OCI-M2 (cell line): ENCODE measurements around the gene NR1I3.
"Not testable (repeated sequence)": the region's sequence is repeated elsewhere in the genome, so short reads cannot be mapped to it uniquely, and the experiment has no call there.

Source experiments
- DNase-seq: peaks from one replicate; lab custom pipeline; 2025; ENCODE audit not compliant: unreplicated experiment; lab: John Stamatoyannopoulos, UW

Gene NR1I3

GRCh38 chr1:161238039-161238473, at the start of gene NR1I3:
TSS of gene NR1I3 (minus strand) at chr1:161238203. CDS start at chr1:161236565, 1,638 bp downstream.
- no peak for DNase-seq

GRCh38 chr1:161287482-161288054, 49.6 kb upstream of the NR1I3 start:
- no peak for DNase-seq

GRCh38 chr1:161285521-161285920, 47.5 kb upstream of the NR1I3 start:
- no peak for DNase-seq

GRCh38 chr1:161285113-161285512, 47.1 kb upstream of the NR1I3 start:
- no peak for DNase-seq

- no peak for DNase-seq
These were observed 45.0 kb upstream of the NR1I3 start for GRCh38 chr1:161282991-161283390.

GRCh38 chr1:161274874-161275273, 36.9 kb upstream of the NR1I3 start:
- DNase-seq, result no peak

- no peak for DNase-seq
These were observed 35.4 kb upstream of the NR1I3 start for GRCh38 chr1:161273402-161273801.

GRCh38 chr1:161267321-161267720, 29.3 kb upstream of the NR1I3 start:
- DNase-seq, result no peak

- DNase-seq, result no peak
These were observed 28.8 kb upstream of the NR1I3 start for GRCh38 chr1:161266836-161267235.

GRCh38 chr1:161266202-161266601, 28.2 kb upstream of the NR1I3 start:
- DNase-seq, result no peak

GRCh38 chr1:161265305-161265704, 27.3 kb upstream of the NR1I3 start:
- DNase-seq, result no peak

- DNase-seq, result no peak
These were observed 23.5 kb upstream of the NR1I3 start for GRCh38 chr1:161261261-161262235.

- no peak for DNase-seq
These were observed 22.6 kb upstream of the NR1I3 start for GRCh38 chr1:161260376-161261260.

- no peak for DNase-seq
These were observed 21.8 kb upstream of the NR1I3 start for GRCh38 chr1:161259765-161260164.

GRCh38 chr1:161259345-161259702, 21.3 kb upstream of the NR1I3 start:
- DNase-seq, result no peak

GRCh38 chr1:161258439-161259344, 20.7 kb upstream of the NR1I3 start, which contains the start of gene PCP4L1:
TSS of gene PCP4L1 (plus strand) at chr1:161258745. CDS start at chr1:161258975, 230 bp downstream.
- no peak for DNase-seq

- not testable (repeated sequence) for DNase-seq
These were observed 19.1 kb upstream of the NR1I3 start for GRCh38 chr1:161257109-161257508.

GRCh38 chr1:161255955-161256520, 18.0 kb upstream of the NR1I3 start:
- DNase-seq, result not testable (repeated sequence)

GRCh38 chr1:161255302-161255701, 17.3 kb upstream of the NR1I3 start:
- not testable (repeated sequence) for DNase-seq

GRCh38 chr1:161251579-161251978, 13.6 kb upstream of the NR1I3 start:
- no peak for DNase-seq
